Stimulated activated naive B cell treated with anti-CD40 and anti-IgM and Interleukin-4, amounts not matched to agents 10 μg/mL and 1 μg/mL and 100 μg/mL, for 72 hours (primary cell): ENCODE results near the gene IQGAP2.

Source experiments
- ATAC-seq, 2 donors: fragments of 150-1000 bp; cut with Tn5 transposase; replicated peaks; 2 replicates each; pipeline ENCODE4 v1.10.0; 2021; ENCODE audit warnings: moderate library complexity in 1 of 2
- DNase-seq: peaks from one replicate; pipeline ENCODE4 v3.0.0; 2021
- H3K27ac Mint-ChIP-seq: one replicate; pipeline ENCODE4 v1.8.0; 2022; ENCODE audit warnings: mild to moderate bottlenecking, mixed read lengths
- H3K27me3 Mint-ChIP-seq, 2 donors: one replicate each; pipeline ENCODE4 v1.8.0; 2022; ENCODE audit warnings: mixed read lengths in 2 of 2
- H3K36me3 Mint-ChIP-seq, 2 donors: one replicate each; pipeline ENCODE4 v1.8.0; 2022; ENCODE audit warnings: mixed read lengths in 2 of 2, mild to moderate bottlenecking in 1 of 2
- H3K4me1 Mint-ChIP-seq, 2 donors: one replicate each; pipeline ENCODE4 v1.8.0; 2022; ENCODE audit warnings: mixed read lengths in 2 of 2, mild to moderate bottlenecking in 1 of 2
- H3K4me3 Mint-ChIP-seq, 2 donors: one replicate each; pipeline ENCODE4 v1.8.0; 2022; ENCODE audit warnings: mild to moderate bottlenecking in 2 of 2, mixed read lengths in 2 of 2, moderate library complexity in 1 of 2
- H3K9me3 Mint-ChIP-seq, 2 donors: one replicate each; pipeline ENCODE4 v1.8.0; 2022; ENCODE audit warnings: mixed read lengths in 2 of 2, mild to moderate bottlenecking in 1 of 2

IQGAP2 gene

GRCh38 chr5:76490960-76491359 lies 87.9 kb downstream of the IQGAP2 start:
- Mint-ChIP-seq H3K4me3 (no peak overlapping the region), H3K27me3 (no peaks in the 10 kb centered on the region), H3K27ac (no peak overlapping the region), H3K9me3 (no peaks in the 10 kb centered on the region), H3K36me3 (no peaks in the 10 kb centered on the region), H3K4me1 (peaks cover 2 to 4% of the 10 kb centered on the region in 2 donors)
- ATAC-seq (no peak), DNase-seq (no peak)

- no peaks in the 10 kb centered on the region for H3K27me3 Mint-ChIP-seq
- ATAC-seq (no peak), DNase-seq (no peak)
- H3K27ac Mint-ChIP-seq = no peak overlapping the region
- H3K4me1 Mint-ChIP-seq = peaks cover 2 to 4% of the 10 kb centered on the region in 2 donors
- no peak overlapping the region for H3K4me3 Mint-ChIP-seq
- H3K9me3 Mint-ChIP-seq = no peaks in the 10 kb centered on the region
- H3K36me3 Mint-ChIP-seq = no peaks in the 10 kb centered on the region
Measured at GRCh38 chr5:76492819-76493189, 89.7 kb downstream of the IQGAP2 start.

- Mint-ChIP-seq H3K36me3 (no peaks in the 10 kb centered on the region), H3K4me3 (no peak overlapping the region), H3K27me3 (no peaks in the 10 kb centered on the region), H3K9me3 (no peaks in the 10 kb centered on the region), H3K4me1 (peaks cover 2 to 4% of the 10 kb centered on the region in 2 donors), H3K27ac (no peak overlapping the region)
- no peak for ATAC-seq
- DNase-seq = no peak
Measured at GRCh38 chr5:76493190-76493837, 90.2 kb downstream of the IQGAP2 start.

- DNase-seq (no peak), ATAC-seq (no peak)
Measured at GRCh38 chr5:76494201-76494600, 91.1 kb downstream of the IQGAP2 start.

GRCh38 chr5:76495870-76496269 lies 92.8 kb downstream of the IQGAP2 start:
- ATAC-seq (no peak), DNase-seq (no peak)
- Mint-ChIP-seq H3K9me3 (no peaks in the 10 kb centered on the region), H3K27me3 (no peaks in the 10 kb centered on the region), H3K4me1 (peaks cover 2 to 3% of the 10 kb centered on the region in 2 donors), H3K36me3 (no peaks in the 10 kb centered on the region), H3K4me3 (no peak overlapping the region), H3K27ac (no peak overlapping the region)

More at GRCh38 chr5:76494201-76494600, 91.1 kb downstream of the IQGAP2 start:
- H3K27me3 Mint-ChIP-seq = no peaks in the 10 kb centered on the region
- no peaks in the 10 kb centered on the region for H3K9me3 Mint-ChIP-seq
- no peak overlapping the region for H3K4me3 Mint-ChIP-seq
- no peak overlapping the region for H3K27ac Mint-ChIP-seq
- H3K36me3 Mint-ChIP-seq = no peaks in the 10 kb centered on the region
- peaks cover 2 to 4% of the 10 kb centered on the region in 2 donors for H3K4me1 Mint-ChIP-seq

GRCh38 chr5:76497065-76497460 lies 94.0 kb downstream of the IQGAP2 start:
- no peak overlapping the region for H3K4me3 Mint-ChIP-seq
- H3K27ac Mint-ChIP-seq = no peak overlapping the region
- H3K36me3 Mint-ChIP-seq = no peaks in the 10 kb centered on the region
- no peak for ATAC-seq
- no peaks in the 10 kb centered on the region for H3K4me1 Mint-ChIP-seq
- no peak for DNase-seq
- H3K9me3 Mint-ChIP-seq = no peaks in the 10 kb centered on the region
- H3K27me3 Mint-ChIP-seq = no peaks in the 10 kb centered on the region

GRCh38 chr5:76497986-76498717 lies 95.1 kb downstream of the IQGAP2 start:
- H3K27me3 Mint-ChIP-seq = no peaks in the 10 kb centered on the region
- no peaks in the 10 kb centered on the region for H3K9me3 Mint-ChIP-seq
- DNase-seq (no peak), ATAC-seq (no peak)
- no peak overlapping the region for H3K4me3 Mint-ChIP-seq
- H3K27ac Mint-ChIP-seq = no peak overlapping the region
- H3K4me1 Mint-ChIP-seq = no peaks in the 10 kb centered on the region
- H3K36me3 Mint-ChIP-seq = no peaks in the 10 kb centered on the region

- Mint-ChIP-seq H3K27ac (no peak overlapping the region), H3K4me1 (no peaks in the 10 kb centered on the region), H3K36me3 (no peaks in the 10 kb centered on the region), H3K27me3 (no peaks in the 10 kb centered on the region), H3K4me3 (no peak overlapping the region), H3K9me3 (no peaks in the 10 kb centered on the region)
- ATAC-seq = no peak
- DNase-seq = no peak
Measured at GRCh38 chr5:76499507-76500161, 96.5 kb downstream of the IQGAP2 start.

GRCh38 chr5:76500633-76501393 lies 97.7 kb downstream of the IQGAP2 start:
- no peaks in the 10 kb centered on the region for H3K9me3 Mint-ChIP-seq
- DNase-seq (no peak), ATAC-seq (no peak)
- H3K4me1 Mint-ChIP-seq = no peaks in the 10 kb centered on the region
- H3K27ac Mint-ChIP-seq = no peak overlapping the region
- H3K27me3 Mint-ChIP-seq = no peaks in the 10 kb centered on the region
- H3K4me3 Mint-ChIP-seq = no peak overlapping the region
- H3K36me3 Mint-ChIP-seq = no peaks in the 10 kb centered on the region

- H3K27me3 Mint-ChIP-seq = no peaks in the 10 kb centered on the region
- no peaks in the 10 kb centered on the region for H3K4me1 Mint-ChIP-seq
- no peak overlapping the region for H3K27ac Mint-ChIP-seq
- no peaks in the 10 kb centered on the region for H3K36me3 Mint-ChIP-seq
- no peaks in the 10 kb centered on the region for H3K9me3 Mint-ChIP-seq
- no peak for ATAC-seq
- DNase-seq = no peak
- H3K4me3 Mint-ChIP-seq = no peak overlapping the region
Measured at GRCh38 chr5:76503929-76504328, 100.8 kb downstream of the IQGAP2 start.

GRCh38 chr5:76504901-76505564 lies 101.9 kb downstream of the IQGAP2 start:
- ATAC-seq (no peak), DNase-seq (no peak)
- H3K27me3 Mint-ChIP-seq = no peaks in the 10 kb centered on the region
- H3K9me3 Mint-ChIP-seq = no peaks in the 10 kb centered on the region
- H3K4me1 Mint-ChIP-seq = no peaks in the 10 kb centered on the region
- no peak overlapping the region for H3K27ac Mint-ChIP-seq
- H3K36me3 Mint-ChIP-seq = no peaks in the 10 kb centered on the region
- no peak overlapping the region for H3K4me3 Mint-ChIP-seq

- DNase-seq (no peak), ATAC-seq (no peak)
- Mint-ChIP-seq H3K4me3 (no peak overlapping the region), H3K4me1 (peaks cover 0 to 2% of the 10 kb centered on the region in 2 donors), H3K27me3 (no peaks in the 10 kb centered on the region), H3K27ac (no peak overlapping the region), H3K36me3 (no peaks in the 10 kb centered on the region), H3K9me3 (no peaks in the 10 kb centered on the region)
Measured at GRCh38 chr5:76513476-76513875, 110.4 kb downstream of the IQGAP2 start.

- H3K27me3 Mint-ChIP-seq = no peaks in the 10 kb centered on the region
- no peak for DNase-seq
- no peaks in the 10 kb centered on the region for H3K9me3 Mint-ChIP-seq
- ATAC-seq = no peak
- no peaks in the 10 kb centered on the region for H3K36me3 Mint-ChIP-seq
- peaks cover 0 to 2% of the 10 kb centered on the region in 2 donors for H3K4me1 Mint-ChIP-seq
- H3K4me3 Mint-ChIP-seq = no peak overlapping the region
- no peak overlapping the region for H3K27ac Mint-ChIP-seq
Measured at GRCh38 chr5:76514292-76514691, 111.2 kb downstream of the IQGAP2 start.

GRCh38 chr5:76514713-76515112 lies 111.6 kb downstream of the IQGAP2 start:
- no peaks in the 10 kb centered on the region for H3K9me3 Mint-ChIP-seq
- H3K4me1 Mint-ChIP-seq = peaks cover 0 to 2% of the 10 kb centered on the region in 2 donors
- H3K27ac Mint-ChIP-seq = no peak overlapping the region
- ATAC-seq = no peak
- no peak overlapping the region for H3K4me3 Mint-ChIP-seq
- no peak for DNase-seq
- no peaks in the 10 kb centered on the region for H3K27me3 Mint-ChIP-seq
- H3K36me3 Mint-ChIP-seq = no peaks in the 10 kb centered on the region
